LHCN-M2 (cell line): ENCODE results near the gene TSHZ2. TPM values are rescaled to one million over a fixed set of nuclear protein-coding genes. Genes with fewer than 3 reads are reported as not detected.
A peak's percentile ranks its signal among the peaks of the same experiment; 100 is the strongest.

Experiments used
- DNase-seq: peaks from one replicate; pipeline ENCODE4 v3.0.0-alpha.2; 2012; ENCODE audit warnings: low read depth
- polyA plus RNA-seq: library from polyadenylated mRNA; unstranded; fragments of >200 nt; gene quantifications from one replicate; pipeline ENCODE4 v1.2.1, GENCODE V29; 2012; ENCODE audit warnings: missing spikeins
- total RNA-seq: library from RNA; depleted of rRNA; stranded (reverse); fragments of >200 nt; gene quantifications from 2 replicates; pipeline ENCODE4 v1.2.3, GENCODE V29; 2014; rRNA removed

Gene TSHZ2
- total RNA-seq: not detected in 2 replicates
- polyA plus RNA-seq: not detected

DNA sequence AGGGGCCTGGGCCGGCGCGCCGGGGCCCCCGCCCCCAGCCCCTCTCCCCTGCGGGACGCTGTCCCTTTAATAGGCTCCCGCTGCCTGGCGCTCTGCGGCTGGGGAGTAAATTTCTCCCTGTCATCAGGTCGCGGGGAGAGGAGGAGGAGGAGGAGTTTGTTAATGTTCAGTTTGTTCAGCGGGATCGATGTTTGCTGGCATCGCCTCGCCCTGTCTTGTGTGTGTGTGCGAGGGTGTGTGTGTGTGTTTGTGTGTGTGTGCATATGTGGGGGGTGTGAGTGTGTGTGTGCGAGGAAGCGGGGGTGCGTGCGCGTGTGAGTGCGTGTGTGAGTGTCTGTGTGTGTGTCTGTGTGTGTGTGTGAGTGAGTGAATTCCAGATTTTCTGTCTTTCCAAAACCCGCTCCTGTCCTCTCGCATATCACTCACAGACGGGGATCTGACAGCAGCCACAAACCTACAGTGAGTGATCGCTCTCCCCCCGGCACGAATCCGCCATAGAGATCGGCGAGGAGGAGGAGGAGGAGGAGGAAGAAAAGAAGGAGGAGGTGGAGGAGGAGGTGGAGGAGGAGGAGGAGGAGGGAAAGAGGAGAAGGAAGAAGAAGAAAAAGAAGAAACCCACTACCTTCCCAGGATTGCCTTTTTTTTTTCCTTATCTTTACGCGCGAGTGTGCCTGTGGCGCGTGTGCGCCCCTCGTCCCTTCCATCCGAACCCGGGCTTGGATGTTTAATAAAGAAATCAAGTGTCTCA lies at the start of gene TSHZ2:
Gene TSHZ2 (plus strand): TSS at position 169 of the 748 bp plus-strand sequence. CDS start 936 bp downstream, outside the sequence.
- DNase-seq: peak; percentile 19

DNA sequence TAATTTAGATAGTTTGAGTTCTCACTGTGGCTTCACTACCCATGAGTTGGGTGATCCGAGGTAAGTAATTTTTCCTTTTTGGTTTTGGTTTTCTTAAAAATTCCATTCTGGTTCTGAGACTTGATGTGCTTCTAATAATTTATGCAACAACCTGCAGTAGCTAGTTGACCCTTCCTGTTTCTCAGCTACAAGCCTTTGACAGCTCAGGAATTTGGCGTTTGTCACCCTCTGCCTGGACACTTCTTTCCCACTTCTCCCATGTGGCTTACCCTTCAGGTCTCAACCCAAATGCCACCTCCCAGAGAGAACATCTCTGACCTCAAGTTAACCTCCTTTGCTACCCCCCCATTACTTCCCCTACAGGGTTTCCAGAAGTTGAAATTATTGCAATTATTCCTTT lies 49.7 kb upstream of the TSHZ2 start:
- no peak for DNase-seq

DNA sequence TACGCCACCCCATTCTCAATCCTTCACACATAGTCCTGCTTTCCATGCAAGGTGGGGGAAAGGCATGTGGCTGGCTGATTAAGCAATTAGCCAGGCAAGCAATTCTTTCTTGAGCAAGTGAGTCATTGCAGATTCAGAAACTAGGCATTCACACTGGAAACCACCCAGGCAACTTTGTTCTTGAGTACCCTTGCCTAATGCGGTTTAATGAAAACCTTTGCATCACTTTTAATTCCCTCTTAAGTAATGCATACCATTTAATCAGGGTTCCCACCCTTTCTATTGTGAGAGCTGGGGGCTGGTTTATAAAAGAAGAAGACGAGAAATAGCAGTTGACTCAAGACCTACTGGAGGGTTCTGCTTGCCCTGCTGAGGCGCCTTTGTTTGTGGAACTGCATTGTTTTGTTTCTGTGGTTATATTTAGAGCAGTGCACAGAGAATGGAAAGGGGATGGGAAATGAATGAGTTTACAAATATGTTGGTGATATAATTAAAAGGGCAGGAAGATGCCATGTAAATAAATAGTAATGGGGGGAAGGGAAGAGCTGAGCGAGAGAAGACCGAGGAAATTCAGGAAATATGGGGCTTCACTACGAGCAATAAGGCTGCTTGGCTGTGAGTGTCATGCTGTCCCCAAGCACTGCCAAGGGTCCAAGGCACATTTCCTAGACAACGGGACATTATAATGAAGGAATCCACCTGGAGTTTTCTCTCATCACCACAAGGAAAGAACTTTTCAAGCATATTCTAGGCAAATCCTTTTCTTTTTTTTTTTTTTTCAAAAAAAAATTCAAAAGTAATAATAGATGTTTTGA lies 48.8 kb upstream of the TSHZ2 start:
- peak; percentile 74 for DNase-seq

- peak; percentile 15 for DNase-seq
Observed at GRCh38 chr20:52924411-52925271, 47.5 kb upstream of the TSHZ2 start.

GRCh38 chr20:52926505-52926904 lies 45.7 kb upstream of the TSHZ2 start:
- DNase-seq: no peak

- no peak for DNase-seq
Observed at GRCh38 chr20:52933867-52934266, 38.3 kb upstream of the TSHZ2 start.

- no peak for DNase-seq
Observed at GRCh38 chr20:52936351-52937340, 35.5 kb upstream of the TSHZ2 start.

- DNase-seq: no peak
Observed at GRCh38 chr20:52937591-52938100, 34.5 kb upstream of the TSHZ2 start.

DNA sequence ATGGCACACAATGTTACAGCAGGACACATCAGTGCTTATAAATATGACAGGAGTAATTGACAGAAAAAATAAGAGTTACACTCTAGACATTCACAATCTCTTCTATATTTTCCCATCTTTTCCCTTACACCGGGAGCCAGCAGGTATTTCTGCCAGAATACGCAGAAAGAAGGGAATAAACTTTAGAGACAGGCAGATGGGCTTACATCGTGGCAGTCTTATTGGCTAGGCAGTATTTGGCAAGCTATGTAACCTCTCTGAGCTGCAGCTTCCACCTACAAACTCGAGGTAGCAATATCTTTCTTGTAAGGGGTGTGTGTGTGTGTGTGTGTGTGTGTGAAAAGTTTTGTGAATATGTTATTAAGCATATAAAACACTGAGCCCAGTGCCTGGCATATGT lies 33.0 kb upstream of the TSHZ2 start:
- no peak for DNase-seq

- no peak for DNase-seq
Observed at GRCh38 chr20:52941808-52942207, 30.4 kb upstream of the TSHZ2 start.

DNA sequence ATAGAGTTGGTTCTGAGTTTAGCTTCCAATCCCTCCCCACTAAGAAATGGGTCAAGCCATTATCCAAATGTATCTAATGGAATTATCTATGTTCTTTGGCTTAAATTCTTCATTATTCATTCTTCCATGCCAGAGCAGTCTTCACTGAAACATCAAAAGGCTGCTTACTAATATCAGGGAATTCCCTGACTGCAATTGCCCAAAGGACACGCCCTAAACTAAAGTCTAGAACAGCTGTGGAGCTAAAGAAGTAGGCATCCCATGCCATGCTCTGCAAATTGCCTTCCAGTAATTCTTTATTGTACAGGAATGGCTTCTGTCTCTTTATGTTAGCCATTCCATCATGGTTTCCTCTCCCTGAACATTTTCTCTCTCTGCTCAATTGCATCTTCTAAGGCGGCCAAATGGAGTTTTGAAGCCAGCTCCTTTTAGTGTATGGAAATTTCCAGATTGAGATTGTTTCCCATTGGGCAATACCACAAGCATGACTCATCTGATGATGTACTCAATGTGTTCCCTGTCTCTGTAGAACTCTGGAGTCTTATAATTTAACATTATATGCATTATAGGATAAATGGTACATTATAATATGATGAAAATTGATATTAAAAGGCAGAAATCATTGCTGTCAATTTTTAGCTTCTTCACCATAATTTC lies 28.8 kb upstream of the TSHZ2 start:
- DNase-seq: peak; percentile 53

DNA sequence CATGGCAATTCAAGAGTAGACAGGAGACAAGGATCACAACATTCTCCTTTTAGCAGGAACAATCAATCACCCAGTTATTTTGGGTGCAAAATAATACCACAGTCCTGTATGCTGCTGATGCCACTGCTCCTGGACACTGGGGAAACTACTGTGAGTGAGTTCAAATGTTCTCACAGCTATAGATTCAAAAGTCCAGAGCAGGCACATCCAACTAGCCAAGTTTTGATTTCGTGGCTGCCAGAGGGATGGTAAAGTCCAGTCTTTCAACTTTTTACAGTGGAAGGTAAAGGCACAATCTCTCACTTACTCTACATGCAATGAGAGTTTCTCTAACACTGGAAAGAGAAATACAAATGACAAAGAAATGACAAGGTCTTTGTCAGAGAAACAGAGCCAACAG lies 26.9 kb upstream of the TSHZ2 start:
- DNase-seq: no peak

- no peak for DNase-seq
Observed at GRCh38 chr20:52945862-52946522, 26.2 kb upstream of the TSHZ2 start.

DNA sequence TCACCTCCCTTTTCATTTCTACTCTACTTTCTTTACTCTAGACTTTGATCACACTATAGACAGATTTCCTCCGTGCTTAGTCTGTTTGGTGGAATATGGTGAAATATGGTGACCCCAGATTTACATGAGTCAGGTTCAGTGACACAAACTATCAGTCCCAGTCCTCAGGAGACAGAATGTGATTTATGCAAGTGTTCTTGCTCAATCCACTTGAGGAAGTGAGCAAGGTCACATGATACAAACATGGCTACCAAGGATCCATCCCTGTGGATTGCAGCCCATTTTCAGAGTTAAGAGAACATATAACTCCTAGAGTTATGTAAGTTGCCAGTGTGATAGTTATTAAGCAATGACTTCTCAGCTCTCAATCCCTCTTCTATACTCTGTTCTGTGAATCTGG lies 23.7 kb upstream of the TSHZ2 start:
- no peak for DNase-seq

DNA sequence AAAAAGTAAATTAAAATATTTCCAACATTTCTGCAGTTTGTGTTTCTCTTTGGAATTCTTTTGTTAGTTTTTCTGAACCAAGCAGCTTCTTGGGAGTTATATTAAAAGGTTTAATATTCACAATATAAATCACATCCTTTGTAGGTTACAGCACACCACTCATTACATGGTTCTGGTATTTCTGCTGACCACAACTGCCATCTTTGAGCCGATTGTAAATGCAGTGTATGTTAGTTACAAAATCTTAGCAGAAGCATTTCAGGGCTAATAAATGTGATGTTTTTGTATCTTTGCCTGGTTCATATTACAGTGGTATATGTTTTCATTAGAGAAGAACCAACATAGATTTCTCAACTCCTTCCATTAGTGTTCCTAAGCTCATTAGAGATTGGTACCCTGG lies 19.1 kb upstream of the TSHZ2 start:
- no peak for DNase-seq

DNA sequence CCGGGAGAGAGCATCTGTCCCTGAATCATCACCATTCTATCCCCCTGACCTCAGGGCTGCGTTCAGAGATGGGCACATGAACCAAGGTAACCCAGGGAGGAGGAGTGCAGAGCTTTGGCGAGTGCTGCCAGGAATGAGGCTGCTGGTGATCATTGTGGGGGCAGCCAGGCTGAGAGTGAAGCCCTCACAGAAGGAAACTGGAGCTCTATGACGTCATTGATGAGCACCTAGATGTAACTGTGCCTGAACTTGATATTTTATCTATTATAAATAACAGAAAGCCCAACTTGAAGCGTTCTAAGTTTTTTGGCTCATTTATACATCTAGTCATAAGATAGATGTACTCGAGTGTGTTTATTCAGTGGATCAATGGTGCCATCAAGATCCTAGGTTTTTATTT lies 17.3 kb upstream of the TSHZ2 start:
- DNase-seq: no peak

DNA sequence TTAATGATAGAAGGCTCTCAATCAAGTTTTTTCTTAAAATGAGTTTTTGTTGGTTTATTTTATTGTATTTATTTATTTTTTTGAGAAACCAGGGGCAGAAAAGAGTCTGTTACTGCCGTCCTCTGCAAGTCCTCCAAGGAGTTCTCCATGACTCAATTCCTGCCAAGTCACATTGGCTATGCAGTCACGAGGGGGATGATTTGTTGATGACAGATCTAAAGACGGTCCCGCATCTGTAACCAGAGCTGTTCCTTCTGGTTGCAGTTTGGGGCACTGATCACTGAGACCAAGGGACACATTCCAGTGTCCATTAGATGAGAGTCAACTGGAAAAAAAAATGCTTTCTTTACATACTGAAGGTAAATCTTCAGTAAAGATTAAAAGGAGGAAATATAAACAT lies 13.9 kb upstream of the TSHZ2 start:
- DNase-seq: no peak

- peak; percentile 21 for DNase-seq
Observed at GRCh38 chr20:52959125-52959524, 13.0 kb upstream of the TSHZ2 start.

- DNase-seq: no peak
Observed at GRCh38 chr20:52962183-52962582, 10.0 kb upstream of the TSHZ2 start.
